D721Med (cell line): Measurements from ENCODE around the gene MAD1L1.

Experiments used
- DNase-seq: peaks from one replicate; pipeline ENCODE4 v3.0.0; 2011; ENCODE audit warnings: low spot score; ENCODE audit not compliant: insufficient read length
- FAIRE-seq: peaks from 2 replicates; lab custom pipeline; 2011; peaks lifted over from hg19 to GRCh38; lab: Jason Lieb, UNC
- TF ChIP-seq, protein P1 (sequence below): IDR thresholded peaks from 2 replicates; pipeline ENCODE4 v1.5.1; 2012; ENCODE audit warnings: mild to moderate bottlenecking, control low read depth; ENCODE audit not compliant: insufficient read depth; ENCODE audit errors: missing control alignments

Gene MAD1L1

DNA sequence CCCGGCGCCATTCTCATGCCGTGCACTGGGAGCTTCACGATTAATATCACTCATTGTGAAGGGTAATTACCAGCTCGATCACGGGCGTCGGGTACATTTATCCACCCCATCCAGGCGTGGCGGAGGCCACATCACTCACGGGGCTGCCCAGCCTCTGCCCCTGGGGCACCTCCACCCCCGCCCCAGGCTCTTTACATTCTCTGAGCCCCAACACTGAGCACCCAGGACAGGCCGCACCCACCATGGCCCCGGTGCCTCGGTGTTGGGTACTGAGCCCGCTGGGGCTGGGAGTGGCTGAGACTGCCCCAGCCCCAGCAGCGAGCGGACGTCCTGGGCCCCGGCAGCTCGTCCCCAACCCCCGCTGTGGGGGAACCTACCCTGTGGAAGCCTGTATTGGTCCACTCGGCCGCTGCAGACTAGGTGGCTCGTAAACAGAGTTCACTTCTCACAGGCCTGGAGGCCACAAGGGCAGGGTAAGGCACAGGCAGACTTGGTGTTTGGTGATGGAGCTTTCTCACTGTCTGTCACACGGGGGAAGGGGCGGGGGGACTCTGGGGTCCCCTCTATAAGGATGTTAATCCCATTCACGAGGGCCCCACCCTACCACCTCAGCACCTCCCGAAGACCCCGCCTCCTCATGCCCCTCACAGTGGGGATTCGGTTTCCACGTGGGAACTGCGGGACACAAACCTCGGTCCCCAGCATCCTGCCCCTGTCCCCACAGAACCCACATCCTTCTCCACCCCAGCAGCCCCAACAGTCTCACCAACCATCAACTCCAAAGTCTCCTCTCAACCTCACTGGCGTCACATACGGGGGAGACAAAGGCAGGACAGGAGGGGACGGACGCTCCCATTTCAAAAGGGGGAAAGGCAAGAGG is 378.5 kb downstream of the MAD1L1 start:
- FAIRE-seq = no peak
- TF ChIP-seq, protein P1, sequence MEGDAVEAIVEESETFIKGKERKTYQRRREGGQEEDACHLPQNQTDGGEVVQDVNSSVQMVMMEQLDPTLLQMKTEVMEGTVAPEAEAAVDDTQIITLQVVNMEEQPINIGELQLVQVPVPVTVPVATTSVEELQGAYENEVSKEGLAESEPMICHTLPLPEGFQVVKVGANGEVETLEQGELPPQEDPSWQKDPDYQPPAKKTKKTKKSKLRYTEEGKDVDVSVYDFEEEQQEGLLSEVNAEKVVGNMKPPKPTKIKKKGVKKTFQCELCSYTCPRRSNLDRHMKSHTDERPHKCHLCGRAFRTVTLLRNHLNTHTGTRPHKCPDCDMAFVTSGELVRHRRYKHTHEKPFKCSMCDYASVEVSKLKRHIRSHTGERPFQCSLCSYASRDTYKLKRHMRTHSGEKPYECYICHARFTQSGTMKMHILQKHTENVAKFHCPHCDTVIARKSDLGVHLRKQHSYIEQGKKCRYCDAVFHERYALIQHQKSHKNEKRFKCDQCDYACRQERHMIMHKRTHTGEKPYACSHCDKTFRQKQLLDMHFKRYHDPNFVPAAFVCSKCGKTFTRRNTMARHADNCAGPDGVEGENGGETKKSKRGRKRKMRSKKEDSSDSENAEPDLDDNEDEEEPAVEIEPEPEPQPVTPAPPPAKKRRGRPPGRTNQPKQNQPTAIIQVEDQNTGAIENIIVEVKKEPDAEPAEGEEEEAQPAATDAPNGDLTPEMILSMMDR = no peak
- no peak for DNase-seq

DNA sequence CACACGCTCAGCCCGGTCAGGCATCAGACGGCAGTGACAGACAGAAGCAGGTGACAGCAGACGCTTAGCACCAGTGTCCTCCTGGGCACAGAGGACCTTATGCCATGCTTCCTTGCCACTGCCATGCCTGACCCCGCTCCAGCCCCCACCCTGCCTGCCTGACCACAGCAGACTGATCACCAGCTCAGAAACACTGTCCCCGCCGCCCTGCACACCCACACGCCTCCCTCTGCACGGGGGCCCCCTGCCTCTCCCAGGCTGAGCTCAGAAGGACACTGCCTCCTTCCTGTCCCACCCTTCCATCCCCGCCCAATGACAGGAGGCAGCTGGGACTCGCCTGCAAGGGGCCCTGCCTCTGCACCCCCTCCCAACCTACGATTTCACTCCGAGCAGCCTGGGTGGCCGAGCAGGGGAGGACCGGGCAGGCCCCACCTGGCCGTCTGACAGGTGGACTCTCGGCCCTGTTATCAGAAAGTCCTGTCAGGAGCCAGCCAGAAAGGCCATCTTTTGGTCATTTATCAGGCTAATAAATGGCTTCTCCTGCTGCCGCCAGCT is 379.2 kb downstream of the MAD1L1 start:
- TF ChIP-seq, protein P1 = no peak
- no peak for FAIRE-seq
- no peak for DNase-seq

DNA sequence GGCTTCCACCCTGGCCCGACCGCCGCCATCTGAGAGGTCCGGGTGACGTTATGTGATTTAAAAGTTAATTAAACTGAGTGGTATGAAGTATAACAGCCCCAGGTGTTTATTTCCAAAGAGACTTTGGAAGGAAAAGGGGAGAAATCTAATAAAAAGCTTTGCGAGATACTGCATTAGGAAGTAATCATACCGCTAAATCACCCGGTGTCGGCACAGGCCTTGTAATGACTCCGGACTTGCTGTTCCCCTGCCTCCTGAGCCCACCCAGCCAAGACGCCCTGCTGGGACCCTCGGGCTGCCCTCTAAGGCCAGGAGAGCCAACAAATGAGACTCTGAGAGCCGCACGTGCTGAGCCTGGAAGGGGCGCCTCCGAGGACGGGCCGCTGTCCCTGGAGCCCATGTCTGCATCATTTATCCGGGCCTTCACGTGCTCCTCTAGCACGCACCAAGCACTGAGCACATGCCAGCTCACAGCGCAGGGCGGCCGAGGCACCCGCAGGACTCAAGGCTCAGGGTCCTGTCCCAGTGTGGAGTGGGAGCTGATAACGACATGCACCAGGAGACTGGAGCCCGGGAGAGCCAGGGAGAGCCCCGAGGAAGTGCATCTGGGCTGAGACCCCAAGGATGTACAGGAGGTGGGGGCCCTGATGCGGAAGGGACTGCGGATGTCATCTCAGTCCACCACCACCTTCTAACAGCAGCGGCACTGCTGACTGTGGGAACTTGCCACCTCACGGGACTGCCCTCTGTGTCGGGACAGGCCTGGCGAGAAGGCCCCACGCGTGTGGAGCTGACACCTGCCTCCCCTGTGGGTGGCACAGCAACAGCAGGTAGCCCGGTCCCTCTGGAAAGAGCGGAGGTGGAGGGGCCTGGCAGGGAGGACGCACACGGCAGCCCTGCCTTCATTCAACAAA is 380.0 kb downstream of the MAD1L1 start:
- TF ChIP-seq, protein P1 = no peak
- FAIRE-seq = no peak
- no peak for DNase-seq

DNA sequence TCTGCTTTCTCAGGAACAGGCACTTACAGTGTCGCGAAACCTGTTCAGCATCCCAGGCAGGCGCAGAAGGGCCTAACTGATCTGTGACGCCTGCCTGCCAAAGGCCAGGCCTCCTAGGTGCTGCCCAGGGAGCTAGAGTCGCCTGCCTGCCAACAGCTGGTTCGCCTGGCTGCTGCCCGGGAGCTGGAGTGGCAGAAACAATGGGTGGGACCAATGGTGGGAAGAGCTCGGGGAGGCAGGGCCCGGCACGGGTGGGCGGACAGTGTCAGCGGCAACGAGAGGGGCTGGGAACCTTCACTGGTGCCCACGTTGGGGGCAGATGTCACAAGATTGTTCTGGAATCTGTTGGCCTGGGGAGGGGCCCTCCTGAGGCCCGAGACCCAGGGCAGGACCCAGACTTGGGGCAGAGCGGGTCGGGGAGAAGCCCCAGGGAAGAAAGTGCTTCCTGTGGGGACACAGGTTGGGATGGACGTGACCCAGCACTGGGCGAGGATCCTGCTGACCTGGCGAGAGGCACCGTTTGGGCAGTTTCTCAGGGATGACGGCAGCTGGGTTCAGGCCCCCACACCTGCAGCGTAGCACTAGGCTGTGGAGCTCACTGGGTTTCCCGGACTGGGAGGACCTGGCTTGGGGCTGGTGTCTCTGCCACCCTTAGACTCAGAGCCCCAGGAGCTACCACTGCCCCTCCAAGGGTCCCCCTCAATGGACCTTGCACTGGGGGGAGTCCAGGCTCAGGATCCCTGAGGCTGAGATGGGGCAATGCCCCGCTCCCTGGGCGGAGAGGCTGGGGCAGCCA is 380.8 kb downstream of the MAD1L1 start:
- no peak for DNase-seq
- no peak for FAIRE-seq
- TF ChIP-seq, protein P1 = no peak

DNA sequence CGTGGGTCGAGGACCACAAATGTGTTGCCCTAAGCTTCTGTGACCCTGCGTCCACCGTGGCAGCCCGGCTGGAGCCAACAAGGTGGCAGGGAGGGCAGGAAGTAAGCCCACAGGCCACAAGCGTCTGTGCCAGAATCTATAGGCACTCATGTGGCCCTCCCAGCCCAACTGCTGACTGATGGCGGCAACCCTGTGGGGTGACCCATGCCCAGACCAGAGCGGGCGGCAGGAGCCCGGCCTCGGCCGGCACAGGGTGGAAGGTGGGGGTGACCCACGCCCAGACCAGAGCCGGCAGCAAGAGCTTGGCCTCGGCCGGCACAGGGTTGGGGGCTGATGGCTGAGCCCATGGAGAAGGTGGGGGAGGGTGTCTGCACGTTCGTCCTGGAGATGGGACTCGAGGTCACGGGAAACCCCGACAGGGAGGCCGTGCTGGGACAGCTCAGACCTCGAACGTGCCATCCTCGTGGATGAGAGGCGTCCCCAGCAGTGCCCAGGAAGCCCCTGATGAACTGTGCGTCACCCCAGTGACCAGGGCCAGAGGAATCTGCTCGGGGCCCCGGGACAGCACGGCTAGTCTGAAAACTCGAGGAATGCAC is 381.7 kb downstream of the MAD1L1 start:
- DNase-seq = no peak
- TF ChIP-seq, protein P1 = no peak
- no peak for FAIRE-seq
